IMR-90 (cell line): ENCODE measurements around the gene KIF5C. TPM values are rescaled to one million over a fixed set of nuclear protein-coding genes. Genes with fewer than 3 reads are reported as not detected.

Experiments used
- ATAC-seq: fragments of 200-7000 bp; cut with Tn5 transposase; 2 replicates; pipeline ENCODE4 v1.9.1; 2020; ENCODE audit warnings: low read depth, mild to moderate bottlenecking, moderate library complexity
- BruUV-seq: library from RNA; stranded (reverse); fragments of 400-500 nt; replicated peaks from 2 replicates; lab custom pipeline; 2021; lab: Mats Ljungman, UMichigan
- CTCF ChIA-PET: fragments of 300-600 bp; formaldehyde crosslinking; extraction: SDS; loops from one replicate; lab custom pipeline; 2021; ENCODE audit warnings: antibody characterized with exemption; lab: Yijun Ruan, JAX
- POLR2A ChIA-PET: fragments of 300-600 bp; sonication (Branson Sonifier 250); formaldehyde crosslinking; loops from one replicate; lab custom pipeline; 2022; ENCODE audit warnings: antibody characterized with exemption; ENCODE audit not compliant: unreplicated experiment; lab: Charles Lee
- DNase-seq: peaks from one replicate; pipeline ENCODE4 v3.0.0; 2013
- H2AFZ ChIP-seq: replicated peaks from 2 replicates; pipeline ENCODE3; 2013; ENCODE audit warnings: low read length, mild to moderate bottlenecking; ENCODE audit not compliant: poor library complexity
- H2AK5ac ChIP-seq: 2 replicates; pipeline ENCODE4 v1.6.1; 2013; ENCODE audit warnings: low read depth, low read length, inconsistent platforms
- H2AK9ac ChIP-seq: replicated peaks from 2 replicates; pipeline ENCODE3; 2013; ENCODE audit warnings: mild to moderate bottlenecking, low read depth, low read length, moderate library complexity; ENCODE audit not compliant: poor library complexity
- H2BK120ac ChIP-seq: 2 replicates; pipeline ENCODE4 v1.6.1; 2013; ENCODE audit warnings: low read depth, low read length, inconsistent platforms
- H2BK15ac ChIP-seq: 3 replicates; pipeline ENCODE4 v1.6.1; 2013; ENCODE audit warnings: low read depth, low read length, inconsistent platforms
- H2BK20ac ChIP-seq: 2 replicates; pipeline ENCODE4 v1.6.1; 2013; ENCODE audit warnings: low read depth, mild to moderate bottlenecking, inconsistent platforms, low read length, moderate library complexity
- H2BK5ac ChIP-seq: 2 replicates; pipeline ENCODE4 v1.6.1; 2013; ENCODE audit warnings: mild to moderate bottlenecking, low read depth, low read length, inconsistent platforms; ENCODE audit not compliant: poor library complexity, severe bottlenecking
- H3K14ac ChIP-seq: replicated peaks from 2 replicates; pipeline ENCODE4 v1.6.1; 2013; ENCODE audit warnings: low read depth, low read length, inconsistent platforms
- H3K18ac ChIP-seq: 2 replicates; pipeline ENCODE4 v1.6.1; 2013; ENCODE audit warnings: low read depth, low read length, control low read depth
- H3K23ac ChIP-seq: 2 replicates; pipeline ENCODE4 v1.6.1; 2013; ENCODE audit warnings: low read depth, low read length, inconsistent platforms
- H3K27ac ChIP-seq: 2 replicates; pipeline ENCODE4 v1.5.1; 2013; ENCODE audit warnings: mild to moderate bottlenecking, control low read depth, low read length; ENCODE audit not compliant: insufficient read depth
- H3K27me3 ChIP-seq: 2 replicates; pipeline ENCODE4 v1.6.1; 2013; ENCODE audit warnings: low read length; ENCODE audit not compliant: control insufficient read depth, insufficient read depth
- H3K36me3 ChIP-seq: 2 replicates; pipeline ENCODE4 v1.6.1; 2013; ENCODE audit warnings: low read length, mixed read lengths; ENCODE audit not compliant: control insufficient read depth, insufficient read depth
- H3K4ac ChIP-seq: 2 replicates; pipeline ENCODE4 v1.6.1; 2013; ENCODE audit warnings: low read depth, low read length, inconsistent platforms
- H3K4me1 ChIP-seq: 2 replicates; pipeline ENCODE4 v1.6.1; 2013; ENCODE audit warnings: low read length, mixed read lengths; ENCODE audit not compliant: control insufficient read depth, insufficient read depth
- H3K4me2 ChIP-seq: 2 replicates; pipeline ENCODE4 v1.6.1; 2013; ENCODE audit warnings: low read depth, mild to moderate bottlenecking, control low read depth, low read length, moderate library complexity
- H3K4me3 ChIP-seq: 2 replicates; pipeline ENCODE4 v1.5.1; 2013; ENCODE audit warnings: low read depth, mild to moderate bottlenecking, control low read depth, low read length, moderate library complexity; ENCODE audit not compliant: insufficient read depth
- H3K56ac ChIP-seq: 2 replicates; pipeline ENCODE4 v1.6.1; 2013; ENCODE audit warnings: low read length, inconsistent platforms; ENCODE audit not compliant: insufficient read depth; ENCODE audit errors: extremely low read depth
- H3K79me1 ChIP-seq, 2 experiments: 2 replicates each; pipeline ENCODE4 v1.6.1; 2013; ENCODE audit warnings: low read length in 2 of 2, inconsistent platforms in 1 of 2, low read depth in 1 of 2
- H3K9ac ChIP-seq: 2 replicates; pipeline ENCODE4 v1.6.1; 2013; ENCODE audit warnings: low read depth, low read length, control low read depth
- H3K9me1 ChIP-seq: 2 replicates; pipeline ENCODE4 v1.6.1; 2013; ENCODE audit warnings: low read length, inconsistent platforms; ENCODE audit not compliant: insufficient read depth
- H3K9me3 ChIP-seq: 2 replicates; pipeline ENCODE4 v1.6.1; 2013; ENCODE audit warnings: low read length; ENCODE audit not compliant: control insufficient read depth, insufficient read depth
- H4K20me1 ChIP-seq: 2 replicates; pipeline ENCODE4 v1.6.1; 2013; ENCODE audit warnings: low read length, inconsistent platforms; ENCODE audit not compliant: insufficient read depth
- H4K5ac ChIP-seq: 2 replicates; pipeline ENCODE4 v1.6.1; 2013; ENCODE audit warnings: mild to moderate bottlenecking, low read depth, low read length, control low read depth
- H4K8ac ChIP-seq, 2 experiments: 2 replicates each; pipeline ENCODE4 v1.6.1; 2013; ENCODE audit warnings: low read depth in 2 of 2, low read length in 2 of 2, control low read depth in 1 of 2, inconsistent platforms in 1 of 2
- H4K91ac ChIP-seq: 2 replicates; pipeline ENCODE4 v1.6.1; 2013; ENCODE audit warnings: low read depth, low read length, inconsistent platforms; ENCODE audit not compliant: insufficient read depth
- MAZ ChIP-seq: IDR thresholded peaks from 2 replicates; pipeline ENCODE4 v1.6.1; 2012; ENCODE audit warnings: low read depth, mild to moderate bottlenecking, low read length, improper control_type of control experiment, moderate library complexity, borderline replicate concordance
- MXI1 ChIP-seq: IDR thresholded peaks from 2 replicates; pipeline ENCODE4 v1.6.1; 2012; ENCODE audit warnings: low read depth, mild to moderate bottlenecking, low read length, moderate library complexity, borderline replicate concordance
- WGBS, 2 experiments: methylation state at CpG; one replicate each; pipeline versions ENCODE4 v1.1.5 to v1.1.7; 2013; ENCODE audit warnings: missing lambda C conversion rate in 2 of 2; ENCODE audit not compliant: insufficient read length in 1 of 2; ENCODE audit errors: extremely low coverage in 2 of 2; 5-methylcytosine and 5-hydroxymethylcytosine counted together
- dilution Hi-C: fragments of 300-500 bp; cut with HindIII; formaldehyde crosslinking; loops from one replicate; pipeline ENCODE4 v1.14.3; 2018; ENCODE audit warnings: low sequenced_read_pairs; ENCODE audit not compliant: unreplicated experiment
- in situ Hi-C: fragments of 300-500 bp; cut with MboI; formaldehyde crosslinking; loops from 3 replicates; pipeline ENCODE4 v1.14.3; 2019; ENCODE audit warnings: low sequenced_read_pairs, inconsistent platforms, mixed read lengths
- intact Hi-C: fragments of 100-400 bp; cut with micrococcal nuclease; formaldehyde crosslinking; loops from 2 replicates; pipeline ENCODE4 v1.10.0; 2022
- polyA plus RNA-seq, 3 experiments: library from polyadenylated mRNA; depleted of rRNA; stranded (reverse); fragments of >200 nt; gene quantifications; 2 replicates each; pipeline ENCODE4 v1.2.3, GENCODE V29; 2012; ENCODE audit warnings: low replicate concordance in 1 of 3
- total RNA-seq: library from RNA; depleted of rRNA; stranded (reverse); fragments of >200 nt; gene quantifications from 2 replicates; pipeline ENCODE4 v1.2.3, GENCODE V29; 2012

The KIF5C gene
- total and polyA plus RNA-seq, 2 of the 4 experiments (the other 2 are of a cell fraction) = 0.10 to 0.18 TPM

GRCh38 chr2:148928395-148928794 is 53.4 kb downstream of the KIF5C start:
- no peak overlapping the region for H2BK20ac ChIP-seq
- no peak overlapping the region for H3K27ac ChIP-seq
- H3K79me1 ChIP-seq = no peaks in the 10 kb centered on the region
- no peak overlapping the region for H4K91ac ChIP-seq
- POLR2A ChIA-PET = no interaction called here
- no peak overlapping the region for H3K14ac ChIP-seq
- intact Hi-C loops = loop anchor here (5.0 kb wide), 1 partner anchor 286 kb away; the partner anchor contains the start of gene EPC2
- no TSS peak for BruUV-seq
- no peak overlapping the region for H2AK5ac ChIP-seq
- no peak overlapping the region for H3K4me3 ChIP-seq
- in situ Hi-C loops = no loop called here
- no peak overlapping the region for H2BK120ac ChIP-seq
- TF ChIP-seq MAZ (no peak), MXI1 (no peak)
- no peak overlapping the region for H2BK15ac ChIP-seq
- H2BK5ac ChIP-seq = no peak overlapping the region
- H3K18ac ChIP-seq = no peak overlapping the region
- no peak overlapping the region for H3K9ac ChIP-seq
- H3K23ac ChIP-seq = no peak overlapping the region
- H3K56ac ChIP-seq = no peak overlapping the region
- no peak overlapping the region for H4K5ac ChIP-seq
- no peak overlapping the region for H3K4me2 ChIP-seq
- no peak overlapping the region for H2AFZ ChIP-seq
- ATAC-seq = no peak
- H3K9me3 ChIP-seq = no peaks in the 10 kb centered on the region
- no peaks in the 10 kb centered on the region for H3K36me3 ChIP-seq
- DNase-seq = no peak
- H4K8ac ChIP-seq = no peak overlapping the region
- CTCF ChIA-PET = no interaction called here
- no peak overlapping the region for H3K4ac ChIP-seq
- no CpG with 5 or more reads among the region's 3 CpGs for WGBS, 2 experiments
- dilution Hi-C loops = no loop called here
- H3K4me1 ChIP-seq = no peaks in the 10 kb centered on the region
- H3K9me1 ChIP-seq = no peaks in the 10 kb centered on the region
- no peaks in the 10 kb centered on the region for H4K20me1 ChIP-seq
- no peaks in the 10 kb centered on the region for H3K27me3 ChIP-seq
- no peak overlapping the region for H2AK9ac ChIP-seq
